ENCODE measurements around the gene SFXN5.

Gene SFXN5

GRCh38 chr2:72936660-72937355, 134.7 kb downstream of the SFXN5 start:
- no peak overlapping the region; the same call in 1 of the 2 replicates for H3K4me3 ChIP-seq
- H3K27me3 ChIP-seq: no peaks in the 10 kb centered on the region
- no peak overlapping the region; the same call in 1 of the 2 replicates for H3K27ac ChIP-seq
- peaks cover 96% of the 10 kb centered on the region for H3K4me1 ChIP-seq
- peaks cover 6% of the 10 kb centered on the region; the same call in 1 of the 2 replicates for H4K20me1 ChIP-seq
- no peak overlapping the region; the same call in 1 of the 2 replicates for H3K9ac ChIP-seq
- no peaks in the 10 kb centered on the region for H3K36me3 ChIP-seq
- H3K9me3 ChIP-seq: no peaks in the 10 kb centered on the region
- TF ChIP-seq Cebpa-rat (IDR thresholded peaks at IDR 0.05): no peak
- H3K4me2 ChIP-seq: peak overlapping the region; percentile 91

GRCh38 chr2:72935611-72935957, 135.9 kb downstream of the SFXN5 start:
- Histone ChIP-seq H3K36me3 (no peaks in the 10 kb centered on the region), H3K4me2 (peak overlapping the region; percentile 91), H3K27ac (no peak overlapping the region), H3K9me3 (no peaks in the 10 kb centered on the region), H3K27me3 (no peaks in the 10 kb centered on the region), H3K4me1 (peaks cover 90% of the 10 kb centered on the region), H3K4me3 (no peak overlapping the region), H4K20me1 (no peaks in the 10 kb centered on the region), H3K9ac (no peak overlapping the region)
- TF ChIP-seq Cebpa-rat (IDR thresholded peaks at IDR 0.05): no peak

GRCh38 chr2:72934683-72935610, 136.6 kb downstream of the SFXN5 start:
- peak overlapping the region; percentile 91 for H3K4me2 ChIP-seq
- peaks cover 84% of the 10 kb centered on the region for H3K4me1 ChIP-seq
- H3K9ac ChIP-seq: no peak overlapping the region
- H3K4me3 ChIP-seq: no peak overlapping the region
- TF ChIP-seq Cebpa-rat (IDR thresholded peaks at IDR 0.05): no peak
- H3K27ac ChIP-seq: no peak overlapping the region
- H3K36me3 ChIP-seq: no peaks in the 10 kb centered on the region
- peaks cover 4% of the 10 kb centered on the region; the same call in 1 of the 2 replicates for H3K27me3 ChIP-seq
- no peaks in the 10 kb centered on the region for H3K9me3 ChIP-seq
- H4K20me1 ChIP-seq: no peaks in the 10 kb centered on the region

GRCh38 chr2:72933646-72934151, 137.8 kb downstream of the SFXN5 start:
- H4K20me1 ChIP-seq: no peaks in the 10 kb centered on the region
- no peak overlapping the region for H3K9ac ChIP-seq
- peaks cover 71% of the 10 kb centered on the region for H3K4me1 ChIP-seq
- peaks cover 17% of the 10 kb centered on the region for H3K27me3 ChIP-seq
- no peaks in the 10 kb centered on the region for H3K36me3 ChIP-seq
- H3K4me3 ChIP-seq: no peak overlapping the region
- peak overlapping the region; percentile 69 for H3K4me2 ChIP-seq
- no peaks in the 10 kb centered on the region for H3K9me3 ChIP-seq
- no peak for TF ChIP-seq Cebpa-rat (IDR thresholded peaks at IDR 0.05)
- H3K27ac ChIP-seq: no peak overlapping the region

- no peaks in the 10 kb centered on the region for H3K9me3 ChIP-seq
- no peaks in the 10 kb centered on the region for H3K36me3 ChIP-seq
- TF ChIP-seq Cebpa-rat (IDR thresholded peaks at IDR 0.05): no peak
- peak overlapping the region; percentile 69 for H3K4me2 ChIP-seq
- H3K27ac ChIP-seq: no peak overlapping the region
- peaks cover 66% of the 10 kb centered on the region for H3K4me1 ChIP-seq
- H3K27me3 ChIP-seq: peaks cover 22% of the 10 kb centered on the region
- H4K20me1 ChIP-seq: no peaks in the 10 kb centered on the region
- no peak overlapping the region for H3K9ac ChIP-seq
- H3K4me3 ChIP-seq: no peak overlapping the region
Measured at GRCh38 chr2:72933207-72933606, 138.3 kb downstream of the SFXN5 start.

- H4K20me1 ChIP-seq: no peaks in the 10 kb centered on the region; the same call in 1 of the 2 replicates
- no peak for TF ChIP-seq Cebpa-rat (IDR thresholded peaks at IDR 0.05)
- H3K4me3 ChIP-seq: no peak overlapping the region
- H3K9me3 ChIP-seq: no peaks in the 10 kb centered on the region
- no peaks in the 10 kb centered on the region for H3K36me3 ChIP-seq
- H3K9ac ChIP-seq: no peak overlapping the region
- peaks cover 62% of the 10 kb centered on the region for H3K4me1 ChIP-seq
- H3K4me2 ChIP-seq: peak overlapping the region; percentile 69
- peaks cover 26% of the 10 kb centered on the region for H3K27me3 ChIP-seq
- no peak overlapping the region for H3K27ac ChIP-seq
Measured at GRCh38 chr2:72932805-72933204, 138.7 kb downstream of the SFXN5 start.

- no peak overlapping the region for H3K4me3 ChIP-seq
- no peaks in the 10 kb centered on the region for H3K9me3 ChIP-seq
- no peak overlapping the region for H3K27ac ChIP-seq
- H3K9ac ChIP-seq: no peak overlapping the region
- peaks cover 3% of the 10 kb centered on the region; the same call in 1 of the 2 replicates for H4K20me1 ChIP-seq
- peaks cover 32% of the 10 kb centered on the region for H3K27me3 ChIP-seq
- no peak for TF ChIP-seq Cebpa-rat (IDR thresholded peaks at IDR 0.05)
- H3K36me3 ChIP-seq: no peaks in the 10 kb centered on the region
- H3K4me1 ChIP-seq: peaks cover 56% of the 10 kb centered on the region
- H3K4me2 ChIP-seq: peak overlapping the region; percentile 69
Measured at GRCh38 chr2:72932045-72932740, 139.3 kb downstream of the SFXN5 start.

GRCh38 chr2:72931280-72931910, 140.1 kb downstream of the SFXN5 start:
- H3K9ac ChIP-seq: no peak overlapping the region
- TF ChIP-seq Cebpa-rat (IDR thresholded peaks at IDR 0.05): no peak
- H3K4me3 ChIP-seq: no peak overlapping the region
- H4K20me1 ChIP-seq: peaks cover 11% of the 10 kb centered on the region; the same call in 1 of the 2 replicates
- no peaks in the 10 kb centered on the region for H3K9me3 ChIP-seq
- peaks cover 48% of the 10 kb centered on the region for H3K4me1 ChIP-seq
- H3K27me3 ChIP-seq: peaks cover 40% of the 10 kb centered on the region
- H3K36me3 ChIP-seq: no peaks in the 10 kb centered on the region
- no peak overlapping the region for H3K27ac ChIP-seq
- peak overlapping the region; percentile 69 for H3K4me2 ChIP-seq

GRCh38 chr2:72929010-72929409, 142.5 kb downstream of the SFXN5 start:
- Histone ChIP-seq H3K4me1 (peaks cover 36% of the 10 kb centered on the region), H3K27me3 (peaks cover 64% of the 10 kb centered on the region), H3K9ac (no peak overlapping the region), H3K4me2 (no peak overlapping the region), H3K27ac (no peak overlapping the region), H4K20me1 (peaks cover 35% of the 10 kb centered on the region), H3K36me3 (no peaks in the 10 kb centered on the region), H3K9me3 (no peaks in the 10 kb centered on the region), H3K4me3 (no peak overlapping the region)
- no peak for TF ChIP-seq Cebpa-rat (IDR thresholded peaks at IDR 0.05)
